PC-3 (cell line): Measurements from ENCODE around the gene PTEN. TPM values are rescaled to one million over a fixed set of nuclear protein-coding genes. Genes with fewer than 3 reads are reported as not detected.

Source experiments
- ATAC-seq: fragments of 200-7000 bp; cut with Tn5 transposase; 2 replicates; pipeline ENCODE4 v1.9.1; 2020; ENCODE audit warnings: mild to moderate bottlenecking, moderate library complexity
- BruUV-seq: library from RNA; stranded (reverse); fragments of 400-500 nt; replicated peaks from 2 replicates; lab custom pipeline; 2021; lab: Mats Ljungman, UMichigan
- CTCF ChIA-PET: fragments of 300-600 bp; sonication (Branson Sonifier 250); formaldehyde crosslinking; loops from one replicate; lab custom pipeline; 2022; ENCODE audit warnings: antibody characterized with exemption; lab: Charles Lee
- POLR2A ChIA-PET: fragments of 300-600 bp; sonication (Branson Sonifier 250); formaldehyde crosslinking; loops from one replicate; lab custom pipeline; 2022; ENCODE audit warnings: antibody characterized with exemption; ENCODE audit not compliant: unreplicated experiment; lab: Charles Lee
- DNase-seq: peaks from one replicate; pipeline ENCODE4 v3.0.0-alpha.2; 2015
- H2AFZ ChIP-seq: fragments of 300-600 bp; sonication (generic); 2 replicates; pipeline ENCODE4 v1.6.0; 2016; ENCODE audit warnings: antibody characterized with exemption, low read length
- H3F3A ChIP-seq: fragments of 300-600 bp; sonication (generic); one replicate; pipeline ENCODE4 v1.6.0; 2017; ENCODE audit warnings: antibody characterized with exemption, low read length, control low read depth, mild to moderate bottlenecking; ENCODE audit not compliant: unreplicated experiment
- H3K27ac ChIP-seq: fragments of 300-600 bp; sonication (generic); 2 replicates; pipeline ENCODE4 v1.5.1; 2016; ENCODE audit warnings: mild to moderate bottlenecking, low read length
- H3K27me3 ChIP-seq: fragments of 300-600 bp; sonication (generic); 2 replicates; pipeline ENCODE4 v1.6.1; 2016; ENCODE audit warnings: low read length, mixed read lengths
- H3K36me3 ChIP-seq: fragments of 300-600 bp; sonication (generic); 2 replicates; pipeline ENCODE4 v1.6.1; 2016; ENCODE audit warnings: low read depth, mixed run types, low read length, mixed read lengths
- H3K4me1 ChIP-seq: fragments of 300-600 bp; sonication (generic); 2 replicates; pipeline ENCODE4 v1.5.1; 2016; ENCODE audit warnings: low read length; ENCODE audit not compliant: insufficient read depth
- H3K4me2 ChIP-seq: fragments of 300-600 bp; sonication (generic); 2 replicates; pipeline ENCODE4 v1.6.0; 2016; ENCODE audit warnings: low read length
- H3K4me3 ChIP-seq: fragments of 300-600 bp; sonication (generic); 2 replicates; pipeline ENCODE4 v1.5.1; 2016; ENCODE audit warnings: mild to moderate bottlenecking, low read length, mixed read lengths
- H3K79me2 ChIP-seq: fragments of 300-600 bp; sonication (generic); 2 replicates; pipeline ENCODE4 v1.6.1; 2017; ENCODE audit warnings: low read length, mixed read lengths
- H3K9ac ChIP-seq: fragments of 300-600 bp; sonication (generic); 2 replicates; pipeline ENCODE4 v1.6.0; 2016; ENCODE audit warnings: mild to moderate bottlenecking, low read length
- H3K9me2 ChIP-seq: fragments of 300-600 bp; sonication (generic); replicated peaks from 2 replicates; pipeline ENCODE4 v1.6.1; 2016; ENCODE audit warnings: mixed run types, low read length, mixed read lengths
- H3K9me3 ChIP-seq: fragments of 300-600 bp; sonication (generic); 2 replicates; pipeline ENCODE4 v1.6.1; 2016; ENCODE audit warnings: low read length, mixed read lengths
- H4K20me1 ChIP-seq: fragments of 300-600 bp; sonication (generic); 2 replicates; pipeline ENCODE4 v1.6.1; 2016; ENCODE audit warnings: low read length, mixed read lengths
- EZH2 ChIP-seq: fragments of 300-600 bp; sonication (generic); IDR thresholded peaks from one replicate; pipeline ENCODE4 v1.6.1; 2017; ENCODE audit warnings: antibody characterized with exemption, mild to moderate bottlenecking, low read length; ENCODE audit not compliant: unreplicated experiment
- EZH2phosphoT487 ChIP-seq: fragments of 300-600 bp; sonication (generic); IDR thresholded peaks from 2 replicates; pipeline ENCODE4 v1.6.1; 2018; ENCODE audit warnings: mild to moderate bottlenecking, antibody characterized with exemption, low read length, borderline replicate concordance
- intact Hi-C: fragments of 100-400 bp; cut with micrococcal nuclease; formaldehyde crosslinking; loops from 2 replicates; pipeline ENCODE4 v1.9.0; 2023
- total RNA-seq: library from RNA; depleted of rRNA; stranded (reverse); fragments of >200 nt; gene quantifications from 2 replicates; pipeline ENCODE4 v1.2.3, GENCODE V29; 2014
- TF ChIP-seq, protein P1 (sequence below): fragments of 300-600 bp; sonication (generic); conservative IDR thresholded peaks from 2 replicates; pipeline ENCODE4 v1.5.1; 2017; ENCODE audit warnings: antibody characterized with exemption, low read depth, mild to moderate bottlenecking, low read length

Gene PTEN
- total RNA-seq, 1 experiment from 2014 or later, result 7.8 TPM

DNA sequence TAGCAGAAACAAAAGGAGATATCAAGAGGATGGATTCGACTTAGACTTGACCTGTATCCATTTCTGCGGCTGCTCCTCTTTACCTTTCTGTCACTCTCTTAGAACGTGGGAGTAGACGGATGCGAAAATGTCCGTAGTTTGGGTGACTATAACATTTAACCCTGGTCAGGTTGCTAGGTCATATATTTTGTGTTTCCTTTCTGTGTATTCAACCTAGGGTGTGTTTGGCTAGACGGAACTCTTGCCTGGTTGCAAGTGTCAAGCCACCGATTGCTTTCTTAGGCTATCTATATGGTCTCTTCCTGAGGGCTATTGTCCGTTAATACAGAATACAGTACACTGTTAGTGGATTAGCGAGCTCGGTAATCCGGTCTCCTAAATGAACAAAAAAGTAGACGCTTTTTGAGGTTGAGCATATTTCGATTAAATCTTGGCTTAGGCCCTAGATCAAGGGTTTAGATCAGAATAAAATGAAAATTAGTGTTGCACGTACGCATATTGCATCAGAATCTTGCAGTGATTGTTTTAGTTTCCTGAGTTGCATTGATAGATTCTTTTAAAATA, 1.2 kb downstream of the PTEN start:
- Histone ChIP-seq H3K4me3 (peak overlapping the region; percentile 94), H3K79me2 (peaks cover 55% of the 10 kb centered on the region), H3K27ac (no peak overlapping the region), H3K9ac (peak overlapping the region; percentile 95), H3K36me3 (no peaks in the 10 kb centered on the region), H3K9me3 (no peaks in the 10 kb centered on the region), H3K4me2 (peak overlapping the region; percentile 86), H3F3A (no peaks in the 10 kb centered on the region), H3K9me2 (no peaks in the 10 kb centered on the region), H3K4me1 (peaks cover 23% of the 10 kb centered on the region; the same call in 1 of the 2 replicates), H4K20me1 (peaks cover 43% of the 10 kb centered on the region), H3K27me3 (no peaks in the 10 kb centered on the region), H2AFZ (no peak overlapping the region)
- ATAC-seq, result no peak
- BruUV-seq, result TSS peak; percentile 38
- DNase-seq, result no peak
- intact Hi-C loops, result no loop called here
- ChIA-PET POLR2A (no interaction called here), CTCF (no interaction called here)
- TF ChIP-seq, protein P1, sequence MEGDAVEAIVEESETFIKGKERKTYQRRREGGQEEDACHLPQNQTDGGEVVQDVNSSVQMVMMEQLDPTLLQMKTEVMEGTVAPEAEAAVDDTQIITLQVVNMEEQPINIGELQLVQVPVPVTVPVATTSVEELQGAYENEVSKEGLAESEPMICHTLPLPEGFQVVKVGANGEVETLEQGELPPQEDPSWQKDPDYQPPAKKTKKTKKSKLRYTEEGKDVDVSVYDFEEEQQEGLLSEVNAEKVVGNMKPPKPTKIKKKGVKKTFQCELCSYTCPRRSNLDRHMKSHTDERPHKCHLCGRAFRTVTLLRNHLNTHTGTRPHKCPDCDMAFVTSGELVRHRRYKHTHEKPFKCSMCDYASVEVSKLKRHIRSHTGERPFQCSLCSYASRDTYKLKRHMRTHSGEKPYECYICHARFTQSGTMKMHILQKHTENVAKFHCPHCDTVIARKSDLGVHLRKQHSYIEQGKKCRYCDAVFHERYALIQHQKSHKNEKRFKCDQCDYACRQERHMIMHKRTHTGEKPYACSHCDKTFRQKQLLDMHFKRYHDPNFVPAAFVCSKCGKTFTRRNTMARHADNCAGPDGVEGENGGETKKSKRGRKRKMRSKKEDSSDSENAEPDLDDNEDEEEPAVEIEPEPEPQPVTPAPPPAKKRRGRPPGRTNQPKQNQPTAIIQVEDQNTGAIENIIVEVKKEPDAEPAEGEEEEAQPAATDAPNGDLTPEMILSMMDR, result no peak
- TF ChIP-seq EZH2phosphoT487, result no peak
- TF ChIP-seq EZH2, result no peak

- H3K27me3 ChIP-seq, result no peaks in the 10 kb centered on the region
- H3K4me3 ChIP-seq, result peak overlapping the region; percentile 94
- ATAC-seq (no peak), DNase-seq (no peak)
- H3K36me3 ChIP-seq, result no peaks in the 10 kb centered on the region
- CTCF ChIA-PET, result no interaction called here
- no TSS peak for BruUV-seq
- H3K9me3 ChIP-seq, result no peaks in the 10 kb centered on the region
- H3K9me2 ChIP-seq, result no peaks in the 10 kb centered on the region
- H3K9ac ChIP-seq, result peak overlapping the region; percentile 95
- peaks cover 28% of the 10 kb centered on the region; the same call in 1 of the 2 replicates for H3K4me1 ChIP-seq
- intact Hi-C loops, result no loop called here
- POLR2A ChIA-PET, result no interaction called here
- peaks cover 63% of the 10 kb centered on the region for H3K79me2 ChIP-seq
- H3K4me2 ChIP-seq, result peak overlapping the region; percentile 86
- H2AFZ ChIP-seq, result no peak overlapping the region
- TF ChIP-seq EZH2, result no peak
- TF ChIP-seq, protein P1, result no peak
- TF ChIP-seq EZH2phosphoT487, result no peak
- H3K27ac ChIP-seq, result peak overlapping the region; percentile 0; the same call in 1 of the 2 replicates
- no peaks in the 10 kb centered on the region for H3F3A ChIP-seq
- peaks cover 43% of the 10 kb centered on the region for H4K20me1 ChIP-seq
These were observed 1.9 kb downstream of the PTEN start for GRCh38 chr10:87865241-87865881.

DNA sequence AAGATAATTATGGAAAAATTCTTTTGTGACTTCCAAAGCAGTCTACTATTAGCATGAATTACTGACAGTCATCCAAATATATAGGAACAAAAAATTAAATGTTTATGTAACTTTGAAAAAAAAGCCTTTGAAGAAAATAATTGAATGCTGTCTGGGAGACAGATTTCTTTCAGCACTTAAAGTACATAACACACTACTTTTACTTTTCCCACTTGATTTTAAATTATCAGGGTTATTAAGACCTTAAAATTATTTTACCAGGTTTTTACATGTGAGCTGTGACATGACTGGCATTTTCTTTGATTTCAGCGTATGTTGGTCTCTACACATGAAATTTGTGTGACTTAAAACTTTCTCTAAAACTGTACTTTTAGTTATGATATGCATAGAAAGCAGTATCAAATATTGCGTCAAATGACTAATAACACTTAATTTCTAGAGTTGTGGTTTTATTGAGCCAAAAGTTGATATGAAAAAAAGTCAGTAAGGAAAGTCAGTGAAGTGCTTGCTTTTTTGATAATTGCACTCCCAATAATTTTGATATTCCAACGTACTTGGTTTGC, 3.1 kb downstream of the PTEN start:
- no peaks in the 10 kb centered on the region for H3K27me3 ChIP-seq
- ChIA-PET CTCF (no interaction called here), POLR2A (no interaction called here)
- H3K4me1 ChIP-seq, result peaks cover 18% of the 10 kb centered on the region; the same call in 1 of the 2 replicates
- H3K27ac ChIP-seq, result peak overlapping the region; percentile 25; the same call in 1 of the 2 replicates
- peak overlapping the region; percentile 95 for H3K9ac ChIP-seq
- no peaks in the 10 kb centered on the region for H3K9me2 ChIP-seq
- DNase-seq, result peak; percentile 1
- H3K36me3 ChIP-seq, result no peaks in the 10 kb centered on the region
- no peak overlapping the region for H2AFZ ChIP-seq
- no peaks in the 10 kb centered on the region for H3F3A ChIP-seq
- intact Hi-C loops, result no loop called here
- TF ChIP-seq, protein P1, result no peak
- no peak for TF ChIP-seq EZH2phosphoT487
- TF ChIP-seq EZH2, result no peak
- H3K9me3 ChIP-seq, result no peaks in the 10 kb centered on the region
- H3K4me2 ChIP-seq, result peak overlapping the region; percentile 86
- H3K4me3 ChIP-seq, result peak overlapping the region; percentile 94
- peaks cover 75% of the 10 kb centered on the region for H3K79me2 ChIP-seq
- no TSS peak for BruUV-seq
- H4K20me1 ChIP-seq, result peaks cover 43% of the 10 kb centered on the region
- ATAC-seq, result no peak
